Inferior parietal cortex (tissue), 1 donor: ENCODE measurements around the gene KRTAP6-2.

Experiments
- DNase-seq: peaks from one replicate; pipeline ENCODE4 v3.0.0-alpha.2; 2016; ENCODE audit errors: extremely low spot score

The KRTAP6-2 gene

GRCh38 chr21:30567617-30568016 lies 31.1 kb downstream of the KRTAP6-2 start:
- DNase-seq = no peak

- no peak for DNase-seq
Observed at GRCh38 chr21:30563630-30564029, 35.1 kb downstream of the KRTAP6-2 start.

GRCh38 chr21:30563072-30563471 lies 35.6 kb downstream of the KRTAP6-2 start:
- no peak for DNase-seq

DNA sequence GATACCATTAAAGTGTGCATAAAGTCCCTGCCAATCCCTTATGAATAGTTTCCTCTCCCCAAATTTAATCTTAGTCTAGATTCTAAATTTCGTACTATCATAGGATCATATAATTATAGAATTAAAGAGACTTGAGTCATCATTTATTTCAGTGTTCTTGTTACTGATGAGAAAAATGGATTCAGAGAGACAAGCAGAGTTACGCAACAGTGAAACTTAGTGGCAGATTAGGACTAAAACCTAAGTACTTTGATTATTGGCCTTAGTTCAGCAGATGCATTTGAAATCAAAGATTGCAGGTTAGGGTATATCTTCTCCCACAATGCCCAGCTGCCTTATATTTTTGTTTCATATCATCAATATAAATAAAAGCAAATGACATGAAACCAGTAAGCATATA lies 36.7 kb downstream of the KRTAP6-2 start:
- DNase-seq = no peak

GRCh38 chr21:30561264-30561895 lies 37.3 kb downstream of the KRTAP6-2 start, which contains the start of gene KRTAP19-7:
TSS of gene KRTAP19-7 (minus strand) at chr21:30561314. CDS start at chr21:30561289, 25 bp downstream.
- no peak for DNase-seq

- DNase-seq = no peak
Observed at GRCh38 chr21:30555095-30555494, 43.6 kb downstream of the KRTAP6-2 start.

- DNase-seq = no peak
Observed at GRCh38 chr21:30552782-30553181, 45.9 kb downstream of the KRTAP6-2 start.
